Inflammatory macrophage treated with lipopolysaccharide for 4 hours (primary cell): ENCODE results near the gene ASTN2.

Source experiments
- DNase-seq: peaks from one replicate; pipeline ENCODE4 v3.0.0-alpha.2; 2020

ASTN2 gene

GRCh38 chr9:117359910-117360309 lies 54.9 kb downstream of the ASTN2 start:
- no peak for DNase-seq

GRCh38 chr9:117355542-117355941 lies 59.3 kb downstream of the ASTN2 start:
- no peak for DNase-seq

- DNase-seq, result no peak
These were observed 59.9 kb downstream of the ASTN2 start for GRCh38 chr9:117354997-117355396.

- no peak for DNase-seq
These were observed 60.5 kb downstream of the ASTN2 start for GRCh38 chr9:117354244-117354847.

- no peak for DNase-seq
These were observed 69.8 kb downstream of the ASTN2 start for GRCh38 chr9:117344892-117345660.

- no peak for DNase-seq
These were observed 71.4 kb downstream of the ASTN2 start for GRCh38 chr9:117343427-117343826.

- no peak for DNase-seq
These were observed 73.7 kb downstream of the ASTN2 start for GRCh38 chr9:117341151-117341550.

GRCh38 chr9:117340422-117340821 lies 74.4 kb downstream of the ASTN2 start:
- no peak for DNase-seq

GRCh38 chr9:117335837-117336433 lies 78.9 kb downstream of the ASTN2 start:
- DNase-seq, result no peak

- DNase-seq, result no peak
These were observed 80.8 kb downstream of the ASTN2 start for GRCh38 chr9:117334101-117334500.

- DNase-seq, result no peak
These were observed 89.0 kb downstream of the ASTN2 start for GRCh38 chr9:117325831-117326230.

GRCh38 chr9:117325110-117325731 lies 89.6 kb downstream of the ASTN2 start:
- no peak for DNase-seq

GRCh38 chr9:117323390-117323789 lies 91.5 kb downstream of the ASTN2 start:
- DNase-seq, result no peak

- no peak for DNase-seq
These were observed 97.7 kb downstream of the ASTN2 start for GRCh38 chr9:117317192-117317591.

GRCh38 chr9:117315236-117315635 lies 99.6 kb downstream of the ASTN2 start:
- DNase-seq, result no peak

GRCh38 chr9:117313989-117314388 lies 100.9 kb downstream of the ASTN2 start:
- no peak for DNase-seq

- DNase-seq, result no peak
These were observed 107.2 kb downstream of the ASTN2 start for GRCh38 chr9:117307701-117308100.

- no peak for DNase-seq
These were observed 108.8 kb downstream of the ASTN2 start for GRCh38 chr9:117306032-117306431.

GRCh38 chr9:117305454-117305853 lies 109.4 kb downstream of the ASTN2 start:
- DNase-seq, result no peak

- DNase-seq, result no peak
These were observed 110.3 kb downstream of the ASTN2 start for GRCh38 chr9:117304549-117304948.

GRCh38 chr9:117303643-117304230 lies 111.1 kb downstream of the ASTN2 start:
- DNase-seq, result no peak

GRCh38 chr9:117302487-117302886 lies 112.4 kb downstream of the ASTN2 start:
- no peak for DNase-seq

- no peak for DNase-seq
These were observed 114.3 kb downstream of the ASTN2 start for GRCh38 chr9:117300371-117301110.
